Stomach (tissue), 9 donors: Measurements from ENCODE around the gene PXYLP1. TPM values are rescaled to one million over a fixed set of nuclear protein-coding genes. Genes with fewer than 3 reads are reported as not detected.
"Not testable (repeated sequence)": the region's sequence is repeated elsewhere in the genome, so short reads cannot be mapped to it uniquely, and the experiment has no call there.

ENCODE experiments used
- DNase-seq, 2 donors: peaks; one replicate each; pipeline versions ENCODE4 v3.0.0 to v3.0.0-alpha.2; 2013 to 2019
- H3K27ac ChIP-seq, 5 donors: fragments of 200-600 bp in 4 of 5; sonication (generic) in 4 of 5; one replicate each; pipeline ENCODE4 v1.5.1; 2013 to 2019; ENCODE audit warnings: mild to moderate bottlenecking in 1 of 5, moderate library complexity in 1 of 5
- H3K27me3 ChIP-seq, 3 donors: fragments of 200-600 bp; sonication (generic); one replicate each; pipeline ENCODE4 v1.5.1; 2017 to 2019; ENCODE audit warnings: mixed run types in 1 of 3
- H3K36me3 ChIP-seq, 4 donors: fragments of 200-600 bp; sonication (generic); 1 replicate in 3 of 4; 2 replicates in 1 of 4; pipeline ENCODE4 v1.5.1; 2016 to 2019
- H3K4me1 ChIP-seq, 4 donors: fragments of 200-600 bp; sonication (generic); one replicate each; pipeline ENCODE4 v1.5.1; 2016 to 2019
- H3K4me3 ChIP-seq, 4 donors: fragments of 200-600 bp; sonication (generic) in 3 of 4; one replicate each; pipeline ENCODE4 v1.5.1; 2016 to 2019; ENCODE audit warnings: mild to moderate bottlenecking in 1 of 4
- H3K9me3 ChIP-seq, 4 donors: fragments of 200-600 bp; sonication (generic); one replicate each; pipeline ENCODE4 v1.5.1; 2016 to 2019
- CTCF ChIP-seq, 7 experiments: fragments of 450-650 bp in 4 of 7; fragments of 200-600 bp in 3 of 7; sonication (generic) in 3 of 7; IDR thresholded peaks; one replicate each; pipeline ENCODE4 v1.5.1; 2016 to 2019; ENCODE audit warnings: antibody characterized with exemption in 7 of 7, control low read depth in 2 of 7, mild to moderate bottlenecking in 1 of 7
- EP300 ChIP-seq: sonication (generic); formaldehyde crosslinking; IDR thresholded peaks from one replicate; pipeline ENCODE4 v1.6.1; 2017; ENCODE audit warnings: antibody characterized with exemption
- POLR2A ChIP-seq, 4 donors: fragments of 450-650 bp; IDR thresholded peaks; one replicate each; pipeline ENCODE4 v1.6.1; 2016; ENCODE audit warnings: antibody characterized with exemption in 4 of 4, control low read depth in 2 of 4, mild to moderate bottlenecking in 1 of 4, moderate library complexity in 1 of 4
- POLR2AphosphoS5 ChIP-seq, 3 donors: sonication (generic); formaldehyde crosslinking; IDR thresholded peaks; one replicate each; pipeline ENCODE4 v1.6.1; 2016; ENCODE audit warnings: antibody characterized with exemption in 3 of 3
- WGBS, 5 donors: extraction: QIAGEN DNeasy Blood & Tissue Kit in 3 of 5; methylation state at CpG; one replicate each; pipeline versions ENCODE4 v1.1.5 to v1.1.7; 2013 to 2018; 5-methylcytosine and 5-hydroxymethylcytosine counted together
- intact Hi-C: fragments of 100-400 bp; cut with DNase I; formaldehyde crosslinking; loops from one replicate; pipeline ENCODE4 v1.15.1; 2023; ENCODE audit warnings: low total_unique reads
- polyA plus RNA-seq, 3 donors: library from polyadenylated mRNA; stranded (reverse); fragments of 200-250 nt; gene quantifications; one replicate each; pipeline ENCODE4 v1.2.3, GENCODE V29; 2013
- total RNA-seq, 5 donors: library from RNA; depleted of rRNA; stranded (reverse); fragments of >200 nt; gene quantifications; one replicate each; pipeline versions ENCODE4 v1.1.0 to v1.2.3, GENCODE V29; 2014 to 2016
- donor health status: healthy with polysubstance abuse.
- donor health status: Bipolar disorder and iron deficiency.
- donor health status: healthy.

PXYLP1 gene
- total and polyA plus RNA-seq, 8 donors, result 0.58 to 24.8 (median 3.8) TPM

DNA sequence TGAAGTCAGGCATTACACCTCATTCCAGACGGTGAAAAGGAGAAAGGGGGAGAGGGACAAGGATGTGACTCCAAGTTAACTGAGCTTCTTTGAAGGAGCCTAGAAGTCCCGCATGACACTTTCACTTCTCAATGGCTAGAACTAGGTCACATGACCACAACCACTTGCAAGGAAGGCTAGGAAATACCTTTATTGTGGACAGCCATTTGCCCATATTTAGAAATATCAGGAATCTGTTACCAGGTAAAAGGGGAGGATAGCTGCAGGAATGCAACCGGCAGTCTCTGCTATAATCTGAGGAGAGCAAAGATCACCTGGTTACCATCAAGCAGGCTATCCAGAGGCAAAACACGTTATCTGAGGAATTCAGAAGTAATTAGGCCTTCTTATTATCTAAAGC lies 28.9 kb upstream of the PXYLP1 start:
- Histone ChIP-seq H3K9me3 (no peaks in the 10 kb centered on the region), H3K36me3 (no peaks in the 10 kb centered on the region), H3K27me3 (peaks cover 0 to 7% (median 0%) of the 10 kb centered on the region in 3 donors), H3K27ac (no peak overlapping the region), H3K4me1 (no peaks in the 10 kb centered on the region), H3K4me3 (no peak overlapping the region)
- WGBS, 5 donors, result 68 to 85% (median 75%) methylated on average over 4 of the region's 4 CpGs
- DNase-seq, result no peak
- no peak for TF ChIP-seq POLR2AphosphoS5 (IDR thresholded peaks at IDR 0.05)
- intact Hi-C loops, result no loop called here

DNA sequence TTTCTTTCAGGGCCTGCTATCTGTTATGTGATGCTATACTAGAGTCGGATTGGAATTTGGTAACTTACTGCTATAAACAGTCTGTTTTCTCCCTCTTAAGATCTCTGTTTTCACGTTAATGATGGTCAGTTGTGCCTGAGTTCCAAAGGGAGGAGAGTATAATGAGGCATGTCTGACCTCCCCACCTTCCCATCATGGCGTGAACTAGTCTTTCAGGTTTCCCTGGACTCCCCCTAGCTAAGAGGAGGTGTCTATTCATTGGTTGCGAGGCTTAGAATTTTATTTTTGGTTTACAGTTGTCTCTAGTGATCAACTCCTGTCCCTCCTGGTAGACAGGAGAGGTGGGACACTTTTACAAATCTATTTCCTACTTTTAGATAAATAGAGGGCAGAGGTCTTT lies 27.8 kb upstream of the PXYLP1 start:
- peaks cover 0 to 7% (median 0%) of the 10 kb centered on the region in 3 donors for H3K27me3 ChIP-seq
- no peaks in the 10 kb centered on the region for H3K4me1 ChIP-seq
- intact Hi-C loops, result no loop called here
- H3K36me3 ChIP-seq, result no peaks in the 10 kb centered on the region
- no peak for DNase-seq
- TF ChIP-seq POLR2A (IDR thresholded peaks at IDR 0.05) (no peak), CTCF (IDR thresholded peaks at IDR 0.05) (no peak), POLR2AphosphoS5 (IDR thresholded peaks at IDR 0.05) (no peak)
- H3K9me3 ChIP-seq, result no peaks in the 10 kb centered on the region
- H3K4me3 ChIP-seq, result no peak overlapping the region
- WGBS, 5 donors, result 65 to 78% (median 76%) methylated on average over 4 of the region's 4 CpGs
- H3K27ac ChIP-seq, result no peak overlapping the region

DNA sequence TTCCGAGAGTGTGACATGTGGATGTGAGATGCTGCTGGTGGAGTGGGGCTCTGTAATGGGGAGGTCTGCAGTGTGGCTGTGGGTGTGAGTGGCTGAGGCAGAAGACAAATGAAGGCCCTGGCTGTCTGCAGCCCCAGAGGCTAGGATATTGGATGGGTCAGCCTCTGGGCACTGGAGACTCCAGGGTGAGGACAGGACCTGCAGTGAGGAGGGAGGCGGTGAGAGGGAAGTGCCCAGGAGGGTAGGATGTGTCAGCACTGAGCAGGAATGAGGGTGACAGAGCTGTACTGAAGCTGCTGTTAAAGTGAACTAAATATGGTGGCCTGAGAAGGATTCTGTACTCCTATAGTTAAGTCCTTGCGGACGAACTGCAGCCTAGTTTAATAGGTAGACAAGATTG lies 27.3 kb upstream of the PXYLP1 start:
- Histone ChIP-seq H3K9me3 (no peaks in the 10 kb centered on the region), H3K4me3 (no peak overlapping the region), H3K4me1 (no peaks in the 10 kb centered on the region), H3K27me3 (peaks cover 0 to 7% (median 0%) of the 10 kb centered on the region in 3 donors), H3K36me3 (no peaks in the 10 kb centered on the region), H3K27ac (no peak overlapping the region)
- TF ChIP-seq POLR2A (IDR thresholded peaks at IDR 0.05) (no peak), CTCF (IDR thresholded peaks at IDR 0.05) (no peak), EP300 (no peak), POLR2AphosphoS5 (IDR thresholded peaks at IDR 0.05) (no peak)
- intact Hi-C loops, result no loop called here
- DNase-seq, result no peak
- WGBS, 5 donors, result 81 to 90% (median 85%) methylated on average over 4 of the region's 4 CpGs

GRCh38 chr3:141211306-141211705 lies 20.3 kb upstream of the PXYLP1 start:
- H3K4me3 ChIP-seq, H3K36me3 ChIP-seq, H3K4me1 ChIP-seq, H3K27ac ChIP-seq, H3K27me3 ChIP-seq, H3K9me3 ChIP-seq, intact Hi-C loops, DNase-seq: not testable (repeated sequence)
- 67 to 100% (median 76%) methylated on average over 1 of the region's 1 CpG for WGBS, 5 donors

DNA sequence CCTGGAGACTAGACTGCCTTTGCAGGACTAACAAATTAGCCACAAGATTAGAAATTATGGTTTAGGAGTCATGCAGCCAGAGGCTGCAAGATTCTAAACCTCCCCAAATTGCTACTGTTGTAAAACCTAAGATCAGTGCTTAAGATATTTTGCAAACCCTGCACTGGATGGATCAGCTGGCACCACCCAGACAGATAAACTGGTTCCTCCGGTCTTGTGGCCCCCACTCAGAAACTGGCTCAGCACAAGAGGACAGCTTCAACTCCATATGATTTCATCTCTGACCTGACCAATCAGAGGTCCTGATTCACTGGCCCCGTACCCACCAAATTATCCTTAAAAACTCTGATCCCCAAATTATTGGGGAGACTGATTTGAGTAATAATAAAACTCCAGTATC lies 19.5 kb upstream of the PXYLP1 start:
- intact Hi-C loops, result no loop called here

More for the DNA sequence above, 19.5 kb upstream of the PXYLP1 start:
- 71 to 97% (median 81%) methylated on average over 2 of the region's 2 CpGs for WGBS, 5 donors
- Histone ChIP-seq H3K4me3 (no peak overlapping the region), H3K27ac (no peak overlapping the region), H3K36me3 (no peaks in the 10 kb centered on the region), H3K27me3 (no peaks in the 10 kb centered on the region), H3K9me3 (peaks cover 0 to 9% (median 3%) of the 10 kb centered on the region in 4 donors), H3K4me1 (no peaks in the 10 kb centered on the region)
- TF ChIP-seq POLR2A (IDR thresholded peaks at IDR 0.05) (no peak), CTCF (IDR thresholded peaks at IDR 0.05) (no peak), EP300 (no peak), POLR2AphosphoS5 (IDR thresholded peaks at IDR 0.05) (no peak)
- no peak for DNase-seq
